ENCODE measurements around the gene PACS1. TPM values are rescaled to one million over a fixed set of nuclear protein-coding genes. Genes with fewer than 3 reads are reported as not detected.
A peak's percentile ranks its signal among the peaks of the same experiment; 100 is the strongest.

PACS1 gene
- total RNA-seq, 1 donor from 2014 or later = 86.9 TPM

- no peak overlapping the region for H3K4me3 ChIP-seq (ENCODE audit: insufficient read depth, low read depth, low read length)
- FAIRE-seq = no peak
- H3K4me3 Mint-ChIP-seq (ENCODE audit: unreplicated experiment) = peak overlapping the region; percentile 90
Measured at GRCh38 chr11:66290330-66290621, 220.2 kb downstream of the PACS1 start.

GRCh38 chr11:66291303-66291705 lies 221.2 kb downstream of the PACS1 start:
- H4K20me1 ChIP-seq (ENCODE audit: insufficient read depth, low read length) = peaks cover 11% of the 10 kb centered on the region
- no peak overlapping the region for H3K4me3 ChIP-seq (ENCODE audit: insufficient read depth, low read depth, low read length)
- peak overlapping the region; percentile 54 for H3K4me2 ChIP-seq (ENCODE audit: low read length)
- peaks cover 25% of the 10 kb centered on the region for H3K79me2 ChIP-seq (ENCODE audit: insufficient read depth, low read length)
- no peak overlapping the region for H3K27ac ChIP-seq (ENCODE audit: low read depth, low read length)
- Mint-ChIP-seq H3K4me3 (ENCODE audit: unreplicated experiment) (no peak overlapping the region), H3K27me3 (ENCODE audit: low read depth, unreplicated experiment) (peaks cover 25% of the 10 kb centered on the region), H3K4me1 (ENCODE audit: low read depth, unreplicated experiment) (peaks cover 13% of the 10 kb centered on the region), H3K27ac (ENCODE audit: unreplicated experiment) (no peak overlapping the region), H3K36me3 (ENCODE audit: low read depth, unreplicated experiment) (peaks cover 6% of the 10 kb centered on the region), H3K9me3 (ENCODE audit: unreplicated experiment) (no peaks in the 10 kb centered on the region)
- H3K4me1 ChIP-seq (ENCODE audit: insufficient read depth, low read length) = peaks cover 22% of the 10 kb centered on the region
- FAIRE-seq (no peak), DNase-seq (ENCODE audit: low read depth) (no peak)
- peaks cover 22% of the 10 kb centered on the region for H3K27me3 ChIP-seq (ENCODE audit: insufficient read depth, low read length)
- no peak for TF ChIP-seq EZH2 (IDR thresholded peaks at IDR 0.05; ENCODE audit: insufficient read depth, low read length)
- no peak for TF ChIP-seq CTCF (IDR thresholded peaks at IDR 0.05; ENCODE audit: insufficient read depth, low read depth, low read length)
- H3K9ac ChIP-seq (ENCODE audit: low read length) = no peak overlapping the region
- peaks cover 7% of the 10 kb centered on the region for H3K36me3 ChIP-seq (ENCODE audit: insufficient read depth, low read length)
- H2AFZ ChIP-seq (ENCODE audit: low read depth, low read length) = no peak overlapping the region
- no peaks in the 10 kb centered on the region for H3K9me3 ChIP-seq (ENCODE audit: insufficient read depth, low read depth, low read length)

More at GRCh38 chr11:66290330-66290621, 220.2 kb downstream of the PACS1 start:
- H3K27ac Mint-ChIP-seq (ENCODE audit: unreplicated experiment) = peak overlapping the region; percentile 55
- Histone ChIP-seq H2AFZ (ENCODE audit: low read depth, low read length) (no peak overlapping the region), H3K36me3 (ENCODE audit: insufficient read depth, low read length) (peaks cover 7% of the 10 kb centered on the region), H3K27me3 (ENCODE audit: insufficient read depth, low read length) (peaks cover 22% of the 10 kb centered on the region), H3K4me1 (ENCODE audit: insufficient read depth, low read length) (peaks cover 22% of the 10 kb centered on the region), H4K20me1 (ENCODE audit: insufficient read depth, low read length) (peaks cover 18% of the 10 kb centered on the region), H3K4me2 (ENCODE audit: low read length) (peak overlapping the region; percentile 87), H3K9ac (ENCODE audit: low read length) (no peak overlapping the region), H3K79me2 (ENCODE audit: insufficient read depth, low read length) (peaks cover 35% of the 10 kb centered on the region), H3K27ac (ENCODE audit: low read depth, low read length) (no peak overlapping the region), H3K9me3 (ENCODE audit: insufficient read depth, low read depth, low read length) (no peaks in the 10 kb centered on the region)
- DNase-seq (ENCODE audit: low read depth) = no peak
- H3K27me3 Mint-ChIP-seq (ENCODE audit: low read depth, unreplicated experiment) = peaks cover 22% of the 10 kb centered on the region
- peaks cover 6% of the 10 kb centered on the region for H3K36me3 Mint-ChIP-seq (ENCODE audit: low read depth, unreplicated experiment)
- no peak for TF ChIP-seq CTCF (IDR thresholded peaks at IDR 0.05; ENCODE audit: insufficient read depth, low read depth, low read length)
- TF ChIP-seq EZH2 (IDR thresholded peaks at IDR 0.05; ENCODE audit: insufficient read depth, low read length) = no peak
- no peaks in the 10 kb centered on the region for H3K9me3 Mint-ChIP-seq (ENCODE audit: unreplicated experiment)
- H3K4me1 Mint-ChIP-seq (ENCODE audit: low read depth, unreplicated experiment) = peaks cover 16% of the 10 kb centered on the region

GRCh38 chr11:66291706-66292542 lies 221.9 kb downstream of the PACS1 start, which contains the start of gene TMEM151A:
Gene TMEM151A (plus strand): TSS chr11:66291894. CDS start chr11:66292014, 120 bp downstream.
- Histone ChIP-seq H2AFZ (ENCODE audit: low read depth, low read length) (no peak within 1 kb of the TSS), H3K4me2 (ENCODE audit: low read length) (peak within 1 kb of the TSS; percentile 54), H3K9ac (ENCODE audit: low read length) (no peak within 1 kb of the TSS), H4K20me1 (ENCODE audit: insufficient read depth, low read length) (peaks cover 5% of the 10 kb centered on the region), H3K9me3 (ENCODE audit: insufficient read depth, low read depth, low read length) (no peaks in the 10 kb centered on the region), H3K4me3 (ENCODE audit: insufficient read depth, low read depth, low read length) (no peak within 1 kb of the TSS), H3K79me2 (ENCODE audit: insufficient read depth, low read length) (peaks cover 18% of the 10 kb centered on the region), H3K27ac (ENCODE audit: low read depth, low read length) (no peak within 1 kb of the TSS), H3K4me1 (ENCODE audit: insufficient read depth, low read length) (peaks cover 21% of the 10 kb centered on the region), H3K27me3 (ENCODE audit: insufficient read depth, low read length) (peaks cover 24% of the 10 kb centered on the region), H3K36me3 (ENCODE audit: insufficient read depth, low read length) (peaks cover 2% of the 10 kb centered on the region)
- Mint-ChIP-seq H3K4me1 (ENCODE audit: low read depth, unreplicated experiment) (peaks cover 13% of the 10 kb centered on the region), H3K36me3 (ENCODE audit: low read depth, unreplicated experiment) (peaks cover 6% of the 10 kb centered on the region), H3K9me3 (ENCODE audit: unreplicated experiment) (no peaks in the 10 kb centered on the region), H3K27ac (ENCODE audit: unreplicated experiment) (no peak within 1 kb of the TSS), H3K27me3 (ENCODE audit: low read depth, unreplicated experiment) (peaks cover 29% of the 10 kb centered on the region), H3K4me3 (ENCODE audit: unreplicated experiment) (peak within 1 kb of the TSS; percentile 90)
- TF ChIP-seq CTCF (IDR thresholded peaks at IDR 0.05; ENCODE audit: insufficient read depth, low read depth, low read length) (no peak), EZH2 (IDR thresholded peaks at IDR 0.05; ENCODE audit: insufficient read depth, low read length) (peak; percentile 87)
- FAIRE-seq (no peak), DNase-seq (ENCODE audit: low read depth) (no peak)

Data from astrocyte (in vitro differentiated cells and primary cell).